ENCODE measurements around the gene RPL26. TPM values are rescaled to one million over a fixed set of nuclear protein-coding genes. Genes with fewer than 3 reads are reported as not detected.
"Not testable (repeated sequence)": the region's sequence is repeated elsewhere in the genome, so short reads cannot be mapped to it uniquely, and the experiment has no call there.

The RPL26 gene
- total RNA-seq, 2 experiments from 2014 or later, result 1,912 to 1,913 TPM

DNA sequence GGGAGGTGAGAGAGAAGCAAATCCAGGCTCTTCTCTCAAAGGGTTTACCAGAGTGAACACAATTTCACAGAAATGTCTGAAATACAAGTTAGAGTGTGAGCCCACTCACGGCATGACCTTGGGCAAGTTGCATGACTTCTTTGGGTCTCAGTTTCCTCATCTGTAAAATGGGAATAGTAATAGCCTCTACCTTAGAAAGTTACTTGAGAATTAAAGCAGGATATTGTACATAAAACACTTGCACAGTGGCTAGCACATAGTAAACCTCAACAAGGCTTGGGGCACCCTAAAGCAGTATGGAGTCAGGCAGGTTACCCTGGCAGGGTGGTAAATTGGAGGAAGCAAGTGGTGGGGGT is 27.9 kb upstream of the RPL26 start:
- CTCF ChIA-PET, result interaction anchor here (0.6 to 3.4 kb wide), 20 partner anchors 9 to 574 kb away, joined by 3 to 30 read pairs (median 5); partner anchors contain the start of genes KRABD2, NDEL1 and RNF222
- Mint-ChIP-seq H3K27me3 (peaks cover 17% of the 10 kb centered on the region), H3K4me3 (no peak overlapping the region), H3K27ac (no peak overlapping the region), H3K36me3 (ENCODE audit: low read depth) (no peaks in the 10 kb centered on the region), H3K9me3 (no peaks in the 10 kb centered on the region), H3K4me1 (peaks cover 35% of the 10 kb centered on the region)
- POLR2A ChIA-PET, result interaction anchor here (0.6 to 1.3 kb wide), 4 partner anchors 16 to 335 kb away, joined by 3 to 5 read pairs (median 3); partner anchors contain the start of gene NDEL1
- no peak for DNase-seq

DNA sequence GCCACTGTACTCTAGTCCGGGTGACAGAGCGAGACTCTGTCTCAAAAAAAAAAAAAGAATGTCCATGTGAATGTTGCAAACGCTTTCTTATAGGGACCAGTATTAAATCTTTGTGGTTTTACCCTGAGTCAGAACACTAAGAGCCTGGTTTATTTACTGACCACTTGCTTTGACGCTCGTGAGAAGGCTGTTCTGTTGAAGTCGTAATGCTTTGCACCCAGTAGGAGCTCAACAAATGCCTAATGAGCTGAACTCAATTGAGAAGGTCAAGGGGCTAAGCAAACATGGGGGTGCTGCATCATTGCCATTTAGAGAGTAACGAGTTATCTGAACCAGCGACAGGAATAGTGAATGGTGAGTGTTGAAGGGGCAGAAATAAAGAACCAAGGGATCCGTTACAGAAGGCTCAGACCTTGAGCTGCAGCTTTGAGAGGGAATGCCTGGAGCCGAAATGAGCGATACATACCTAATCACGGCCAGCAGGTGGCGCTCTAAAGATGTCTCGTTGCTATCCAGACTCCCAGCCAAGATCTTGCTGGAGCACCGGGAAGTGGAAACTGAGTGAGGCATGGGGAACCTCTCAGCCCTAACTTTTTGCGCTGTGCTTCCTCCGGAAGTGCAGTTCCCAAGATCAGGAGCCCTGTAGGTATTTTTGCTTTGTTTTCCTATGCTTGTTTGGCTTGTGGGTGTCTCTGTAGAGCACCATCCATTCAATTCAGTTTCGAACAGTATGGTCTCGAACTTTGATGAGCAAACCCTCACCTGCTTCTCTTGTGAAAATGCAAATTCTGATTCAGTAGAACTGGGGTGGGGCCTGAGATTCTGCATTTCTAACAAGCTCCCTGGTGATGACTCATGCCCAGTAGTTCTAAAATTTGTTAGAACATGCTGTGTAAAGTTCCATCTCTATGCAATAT is 27.2 kb upstream of the RPL26 start:
- H3K27ac Mint-ChIP-seq, result no peak overlapping the region
- POLR2A ChIA-PET, result interaction anchor here (0.6 to 1.3 kb wide), 7 partner anchors 15 to 379 kb away, joined by 3 to 5 read pairs (median 3); partner anchors contain the start of gene NDEL1

DNA sequence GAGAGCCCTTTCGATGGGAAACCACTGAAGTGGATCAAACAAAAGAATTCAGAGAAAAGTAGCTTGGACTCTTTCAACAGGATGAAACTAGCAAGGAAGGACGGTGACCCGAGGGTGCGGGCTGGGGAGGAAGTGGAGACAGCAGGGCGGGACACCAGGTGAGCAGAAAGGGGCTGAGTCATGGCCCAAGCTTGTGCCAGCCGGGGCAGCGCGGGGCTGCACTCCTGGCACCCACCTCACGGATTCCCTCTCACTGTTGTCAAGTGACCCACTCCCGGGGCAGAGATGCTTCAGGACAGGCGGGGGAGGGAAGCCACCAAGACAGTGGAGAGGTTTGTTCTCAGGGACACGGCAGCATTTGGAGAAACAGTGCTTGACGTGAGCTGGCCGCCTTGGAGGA is 25.4 kb upstream of the RPL26 start:
- Mint-ChIP-seq H3K4me1 (peaks cover 31% of the 10 kb centered on the region), H3K4me3 (no peak overlapping the region), H3K9me3 (no peaks in the 10 kb centered on the region), H3K27me3 (peaks cover 14% of the 10 kb centered on the region), H3K36me3 (ENCODE audit: low read depth) (no peaks in the 10 kb centered on the region), H3K27ac (no peak overlapping the region)
- CTCF ChIA-PET, result interaction anchor here (0.8 to 3.4 kb wide), 4 partner anchors 25 to 348 kb away, joined by 3 to 30 read pairs (median 8); partner anchors contain the start of gene RPL26
- no peak for DNase-seq
- POLR2A ChIA-PET, result interaction anchor here (0.8 to 1.8 kb wide), 2 partner anchors 25 to 28 kb away, joined by 4 read pairs; no protein-coding TSS in a partner anchor

More for the DNA sequence above, 27.2 kb upstream of the RPL26 start:
- H3K4me1 Mint-ChIP-seq, result peaks cover 35% of the 10 kb centered on the region
- peaks cover 17% of the 10 kb centered on the region for H3K27me3 Mint-ChIP-seq
- CTCF ChIA-PET, result interaction anchor here (0.6 to 3.4 kb wide), 32 partner anchors 10 to 587 kb away, joined by 3 to 30 read pairs (median 4); partner anchors contain the start of genes KRABD2, NDEL1 and RNF222
- DNase-seq, result peak; percentile 77
- no peaks in the 10 kb centered on the region for H3K9me3 Mint-ChIP-seq
- H3K36me3 Mint-ChIP-seq (ENCODE audit: low read depth), result no peaks in the 10 kb centered on the region
- H3K4me3 Mint-ChIP-seq, result no peak overlapping the region

- ChIA-PET POLR2A (no interaction called here), CTCF (interaction anchor here (3.1 kb wide), 1 partner anchor 23 kb away, joined by 13 read pairs; the partner anchor contains the start of gene RPL26)
- H3K27ac Mint-ChIP-seq, result no peak overlapping the region
- peaks cover 11% of the 10 kb centered on the region for H3K27me3 Mint-ChIP-seq
- no peak overlapping the region for H3K4me3 Mint-ChIP-seq
- peaks cover 16% of the 10 kb centered on the region for H3K4me1 Mint-ChIP-seq
- no peaks in the 10 kb centered on the region for H3K9me3 Mint-ChIP-seq
- no peaks in the 10 kb centered on the region for H3K36me3 Mint-ChIP-seq (ENCODE audit: low read depth)
- DNase-seq, result no peak
These were observed 23.2 kb upstream of the RPL26 start for GRCh38 chr17:8406174-8406573.

- no peak for DNase-seq
- H3K4me1 Mint-ChIP-seq, result peaks cover 12% of the 10 kb centered on the region
- H3K27ac Mint-ChIP-seq, result no peak overlapping the region
- POLR2A ChIA-PET, result no interaction called here
- no peak overlapping the region for H3K4me3 Mint-ChIP-seq
- H3K27me3 Mint-ChIP-seq, result peaks cover 15% of the 10 kb centered on the region
- H3K9me3 Mint-ChIP-seq, result no peaks in the 10 kb centered on the region
- no peaks in the 10 kb centered on the region for H3K36me3 Mint-ChIP-seq (ENCODE audit: low read depth)
- CTCF ChIA-PET, result no interaction called here
These were observed 22.6 kb upstream of the RPL26 start for GRCh38 chr17:8405499-8406016.

DNA sequence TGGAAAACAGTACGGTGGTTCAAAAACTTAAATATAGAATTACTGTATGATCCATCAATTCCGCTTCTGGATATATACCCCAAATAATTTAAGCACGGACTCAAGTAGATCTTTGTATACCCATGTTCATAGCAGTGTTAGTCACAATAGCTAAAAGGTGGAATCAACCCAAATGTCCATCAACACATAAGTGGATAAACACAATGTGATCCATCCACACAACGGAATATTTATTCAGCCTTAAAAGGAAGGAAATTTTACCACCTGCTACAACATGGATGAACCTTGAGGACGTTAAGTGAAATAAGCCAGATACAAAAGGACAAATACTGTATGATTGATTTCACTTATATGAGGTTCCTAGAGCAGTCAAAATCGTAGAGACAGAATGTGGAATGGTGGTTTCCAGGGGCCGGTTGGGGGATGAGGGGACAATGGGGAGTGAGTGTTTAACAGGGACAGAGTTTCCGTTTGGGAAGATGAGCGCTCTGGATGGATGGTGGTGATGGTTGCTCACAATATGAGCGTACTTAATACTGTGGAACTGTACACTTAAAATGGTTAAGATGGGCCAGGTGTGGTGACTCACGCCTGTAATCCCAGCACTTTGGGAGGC is 20.0 kb upstream of the RPL26 start:
- Mint-ChIP-seq H3K27me3 (peaks cover 19% of the 10 kb centered on the region), H3K36me3 (ENCODE audit: low read depth) (no peaks in the 10 kb centered on the region), H3K4me1 (peaks cover under 1% of the 10 kb centered on the region), H3K4me3 (no peak overlapping the region), H3K9me3 (no peaks in the 10 kb centered on the region), H3K27ac (no peak overlapping the region)
- CTCF ChIA-PET, result interaction anchor here (1.0 kb wide), 1 partner anchor 19 kb away, joined by 5 read pairs; no protein-coding TSS in a partner anchor
- POLR2A ChIA-PET, result interaction anchor here (1.6 kb wide), 1 partner anchor 19 kb away, joined by 3 read pairs; no protein-coding TSS in a partner anchor
- no peak for DNase-seq

DNA sequence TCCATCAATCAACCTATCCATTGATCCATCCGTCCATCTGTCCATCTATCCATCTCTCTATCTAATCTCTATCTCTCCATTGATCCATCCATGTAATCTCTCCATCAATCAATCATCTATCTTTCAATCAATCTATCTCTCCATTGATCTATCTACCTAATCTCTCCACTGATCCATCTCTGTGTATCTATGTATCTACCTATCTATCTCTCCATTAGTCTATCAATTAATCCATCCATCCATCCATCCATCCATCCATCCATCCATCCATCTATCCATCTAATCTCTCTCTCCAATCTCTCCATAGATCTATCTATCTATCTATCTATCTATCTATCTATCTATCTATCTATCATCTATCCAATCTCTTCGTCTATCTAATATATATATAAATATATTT is 18.1 kb upstream of the RPL26 start:
- Mint-ChIP-seq H3K4me1 (no peaks in the 10 kb centered on the region), H3K27ac (no peak overlapping the region), H3K36me3 (ENCODE audit: low read depth) (no peaks in the 10 kb centered on the region), H3K4me3 (no peak overlapping the region), H3K9me3 (no peaks in the 10 kb centered on the region), H3K27me3 (peaks cover 29% of the 10 kb centered on the region)
- ChIA-PET CTCF (interaction anchor here (0.9 kb wide), 1 partner anchor 9 kb away, joined by 4 read pairs; no protein-coding TSS in a partner anchor), POLR2A (no interaction called here)
- DNase-seq, result no peak

GRCh38 chr17:8398980-8399379 is 16.0 kb upstream of the RPL26 start:
- POLR2A ChIA-PET, result no interaction called here
- peaks cover 8% of the 10 kb centered on the region for H3K4me1 Mint-ChIP-seq
- H3K9me3 Mint-ChIP-seq, result no peaks in the 10 kb centered on the region
- H3K27ac Mint-ChIP-seq, result no peak overlapping the region
- no peaks in the 10 kb centered on the region for H3K36me3 Mint-ChIP-seq (ENCODE audit: low read depth)
- no peak overlapping the region for H3K4me3 Mint-ChIP-seq
- CTCF ChIA-PET, result no interaction called here
- no peak for DNase-seq
- H3K27me3 Mint-ChIP-seq, result peaks cover 39% of the 10 kb centered on the region

- Mint-ChIP-seq H3K9me3 (no peaks in the 10 kb centered on the region), H3K36me3 (ENCODE audit: low read depth) (no peaks in the 10 kb centered on the region), H3K4me1 (peaks cover 16% of the 10 kb centered on the region), H3K27me3 (peaks cover 39% of the 10 kb centered on the region), H3K4me3 (no peak within 1 kb of the TSS), H3K27ac (no peak within 1 kb of the TSS)
- POLR2A ChIA-PET, result no interaction called here
- DNase-seq, result no peak
- CTCF ChIA-PET, result interaction anchor here (1.3 to 1.5 kb wide), 2 partner anchors 12 to 14 kb away, joined by 3 to 6 read pairs; no protein-coding TSS in a partner anchor
These were observed 14.6 kb upstream of the RPL26 start, which contains the start of gene RNF222 for GRCh38 chr17:8397636-8398035. Gene RNF222 (minus strand): TSS chr17:8397827. CDS start chr17:8393461, 4,366 bp downstream.

- H3K9me3 Mint-ChIP-seq; DNase-seq; H3K27ac Mint-ChIP-seq; H3K36me3 Mint-ChIP-seq (ENCODE audit: low read depth); H3K4me3 Mint-ChIP-seq: not testable (repeated sequence)
- peaks cover 25% of the 10 kb centered on the region for H3K27me3 Mint-ChIP-seq
- CTCF ChIA-PET, result interaction anchor here (1.7 to 2.5 kb wide), 3 partner anchors 11 to 351 kb away, joined by 6 to 14 read pairs (median 10); no protein-coding TSS in a partner anchor
- POLR2A ChIA-PET, result interaction anchor here (0.7 to 3.0 kb wide), 5 partner anchors 10 to 148 kb away, joined by 3 to 20 read pairs (median 3); partner anchors contain the start of genes NDEL1 and RPL26
- peaks cover 16% of the 10 kb centered on the region for H3K4me1 Mint-ChIP-seq
These were observed 11.5 kb upstream of the RPL26 start for GRCh38 chr17:8394497-8394896.

DNA sequence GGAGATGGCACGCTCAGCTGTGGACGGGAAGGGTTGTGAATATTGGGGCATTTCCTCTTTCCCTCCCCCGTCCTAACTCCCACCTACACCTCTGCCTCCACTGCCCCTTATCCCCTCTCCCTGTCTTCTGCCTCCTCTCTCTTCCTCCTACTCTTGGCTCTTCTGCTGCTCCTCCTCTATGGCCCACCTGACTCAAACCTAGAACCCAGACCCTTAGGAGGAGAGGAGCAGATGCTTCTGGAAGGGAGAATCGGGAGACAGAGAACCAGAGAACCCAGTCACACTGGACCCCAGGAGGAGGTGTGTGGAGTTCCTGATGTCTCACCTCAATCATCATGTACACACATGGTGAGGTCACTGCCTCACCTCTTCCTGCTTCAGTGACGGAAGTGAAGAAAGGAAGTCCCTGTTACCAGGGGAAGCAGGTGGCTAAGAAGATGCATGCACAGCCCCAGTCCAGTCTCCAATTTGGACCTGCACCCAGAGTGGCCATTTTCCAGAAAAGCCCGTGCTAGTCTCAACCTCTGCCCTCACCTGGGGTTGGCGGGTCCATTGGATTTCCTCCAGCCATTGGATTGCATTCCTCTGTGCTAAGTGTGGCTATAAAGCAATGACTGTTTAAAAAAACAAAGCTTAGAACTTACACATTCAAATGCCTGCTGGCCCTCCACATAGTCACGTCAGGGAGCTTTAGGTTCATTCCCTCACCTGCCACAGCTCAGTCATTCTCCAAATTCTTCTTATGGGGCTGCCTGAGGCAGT is 10.7 kb upstream of the RPL26 start:
- no peaks in the 10 kb centered on the region for H3K36me3 Mint-ChIP-seq (ENCODE audit: low read depth)
- H3K4me1 Mint-ChIP-seq, result peaks cover 16% of the 10 kb centered on the region
- ChIA-PET POLR2A (interaction anchor here (0.9 to 3.0 kb wide), 4 partner anchors 11 to 147 kb away, joined by 3 to 20 read pairs (median 4); partner anchors contain the start of genes NDEL1 and RPL26), CTCF (interaction anchor here (1.7 to 2.5 kb wide), 3 partner anchors 10 to 352 kb away, joined by 6 to 14 read pairs (median 10); no protein-coding TSS in a partner anchor)
- no peaks in the 10 kb centered on the region for H3K9me3 Mint-ChIP-seq
- peak; percentile 63 for DNase-seq
- H3K4me3 Mint-ChIP-seq, result no peak overlapping the region
- peak overlapping the region; percentile 79 for H3K27ac Mint-ChIP-seq
- H3K27me3 Mint-ChIP-seq, result peaks cover 25% of the 10 kb centered on the region

All from activated CD4-positive, alpha-beta memory T cell treated with anti-CD3 and anti-CD28 coated beads, Interleukin-2, amount 10 ng/mL, durations not matched to agents 7 days and 5 days (primary cell).